Fibroblast of the aortic adventitia (primary cell): ENCODE results near the gene SASH1. TPM values are rescaled to one million over a fixed set of nuclear protein-coding genes. Genes with fewer than 3 reads are reported as not detected.

ENCODE experiments used
- DNase-seq: peaks from one replicate; pipeline ENCODE4 v3.0.0-alpha.2; 2010; ENCODE audit warnings: low read depth
- H3K4me3 ChIP-seq: 2 replicates; pipeline ENCODE4 v1.5.1; 2011; ENCODE audit warnings: low read depth, mild to moderate bottlenecking, control low read depth, low read length, moderate library complexity
- CTCF ChIP-seq: IDR thresholded peaks from 2 replicates; pipeline ENCODE4 v1.5.1; 2011; ENCODE audit warnings: mild to moderate bottlenecking, low read length, control low read depth, inconsistent platforms; ENCODE audit not compliant: insufficient read depth
- total RNA-seq: library from RNA; depleted of rRNA; stranded (reverse); fragments of >200 nt; gene quantifications from 2 replicates; pipeline ENCODE4 v1.2.3, GENCODE V29; 2012; ENCODE audit warnings: low replicate concordance

Gene SASH1
- total RNA-seq, 1 donor: 59.5 TPM

- TF ChIP-seq CTCF: no peak
- H3K4me3 ChIP-seq: no peak overlapping the region
- no peak for DNase-seq
Observed at GRCh38 chr6:148425443-148425842, 82.8 kb downstream of the SASH1 start.

GRCh38 chr6:148426317-148426977 is 83.8 kb downstream of the SASH1 start:
- no peak for TF ChIP-seq CTCF
- no peak for DNase-seq
- no peak overlapping the region for H3K4me3 ChIP-seq

- DNase-seq: peak; percentile 58
- TF ChIP-seq CTCF: no peak
- no peak overlapping the region for H3K4me3 ChIP-seq
Observed at GRCh38 chr6:148427333-148427732, 84.7 kb downstream of the SASH1 start.

GRCh38 chr6:148429423-148429822 is 86.8 kb downstream of the SASH1 start:
- H3K4me3 ChIP-seq: no peak overlapping the region
- DNase-seq: no peak
- TF ChIP-seq CTCF: no peak

- no peak for TF ChIP-seq CTCF
- H3K4me3 ChIP-seq: no peak overlapping the region
- DNase-seq: no peak
Observed at GRCh38 chr6:148430897-148431296, 88.3 kb downstream of the SASH1 start.

GRCh38 chr6:148431413-148431812 is 88.8 kb downstream of the SASH1 start:
- no peak for TF ChIP-seq CTCF
- H3K4me3 ChIP-seq: no peak overlapping the region
- DNase-seq: no peak

GRCh38 chr6:148431840-148432239 is 89.2 kb downstream of the SASH1 start:
- TF ChIP-seq CTCF: no peak
- no peak for DNase-seq
- H3K4me3 ChIP-seq: no peak overlapping the region
